SK-N-SH (cell line): ENCODE measurements around the gene ARHGEF28. TPM values are rescaled to one million over a fixed set of nuclear protein-coding genes. Genes with fewer than 3 reads are reported as not detected.

Experiments used
- CTCF ChIA-PET: fragments of 300-600, 350-600 bp; formaldehyde crosslinking; extraction: SDS; loops from one replicate; lab custom pipeline; 2021; lab: Yijun Ruan, JAX
- POLR2A ChIA-PET: fragments of 350-600 bp; sonication (Branson Sonifier 250); formaldehyde crosslinking; extraction: SDS; loops from one replicate; lab custom pipeline; 2020; ENCODE audit warnings: antibody characterized with exemption, inconsistent platforms; lab: Yijun Ruan, JAX
- DNase-seq: peaks from one replicate; pipeline ENCODE4 v3.0.0; 2012
- H2AFZ ChIP-seq: fragments of 200-600 bp; sonication (generic); 2 replicates; pipeline ENCODE4 v1.8.1; 2016; ENCODE audit warnings: antibody characterized with exemption, mild to moderate bottlenecking, low read depth
- H3F3A ChIP-seq: fragments of 200-600 bp; sonication (generic); replicated peaks from 2 replicates; pipeline ENCODE3; 2016; ENCODE audit warnings: antibody characterized with exemption, mild to moderate bottlenecking; ENCODE audit not compliant: insufficient read depth
- H3K27ac ChIP-seq, 2 experiments: fragments of 200-500 bp in 1 of 2; fragments of 200-600 bp in 1 of 2; sonication (Bioruptor generic) in 1 of 2; sonication (generic), shearing (Covaris generic) in 1 of 2; 2 replicates each; pipeline versions ENCODE4 v1.5.1 to v1.6.1; 2014 to 2016; ENCODE audit warnings: low read depth in 2 of 2, inconsistent platforms in 1 of 2, low read length in 1 of 2, mild to moderate bottlenecking in 1 of 2, mixed read lengths in 1 of 2
- H3K27me3 ChIP-seq: fragments of 200-600 bp; sonication (generic), shearing (Covaris generic); 2 replicates; pipeline ENCODE4 v1.6.1; 2016; ENCODE audit warnings: mixed run types; ENCODE audit not compliant: insufficient read depth
- H3K36me3 ChIP-seq, 2 experiments: fragments of 200-500 bp in 1 of 2; fragments of 200-600 bp in 1 of 2; sonication (Bioruptor generic) in 1 of 2; sonication (generic) in 1 of 2; replicated peaks in 1 of 2; 2 replicates each; pipeline versions ENCODE3 to v1.5.1; 2014 to 2016; ENCODE audit warnings: low read length in 1 of 2, mild to moderate bottlenecking in 1 of 2; ENCODE audit not compliant: insufficient read depth in 2 of 2, control insufficient read depth in 1 of 2
- H3K4me1 ChIP-seq, 2 experiments: fragments of 200-500 bp in 1 of 2; fragments of 200-600 bp in 1 of 2; sonication (Bioruptor generic) in 1 of 2; sonication (generic), shearing (Covaris generic) in 1 of 2; 2 replicates each; pipeline versions ENCODE4 v1.5.1 to v1.6.1; 2014 to 2016; ENCODE audit warnings: low read depth in 1 of 2, low read length in 1 of 2, mixed run types in 1 of 2; ENCODE audit not compliant: insufficient read depth in 2 of 2, control insufficient read depth in 1 of 2
- H3K4me2 ChIP-seq: fragments of 200-600 bp; sonication (generic), shearing (Covaris generic); 2 replicates; pipeline ENCODE4 v1.6.1; 2017; ENCODE audit warnings: mixed run types
- H3K4me3 ChIP-seq, 2 experiments: fragments of 200-500 bp in 1 of 2; fragments of 200-600 bp in 1 of 2; sonication (Bioruptor generic) in 1 of 2; sonication (generic), shearing (Covaris generic) in 1 of 2; 2 replicates each; pipeline versions ENCODE4 v1.5.1 to v1.8.1; 2014 to 2016; ENCODE audit warnings: low read depth in 2 of 2, inconsistent platforms in 1 of 2, low read length in 1 of 2, mild to moderate bottlenecking in 1 of 2, mixed read lengths in 1 of 2, moderate library complexity in 1 of 2
- H3K79me2 ChIP-seq: fragments of 200-600 bp; sonication (generic); 2 replicates; pipeline ENCODE4 v1.8.1; 2017; ENCODE audit warnings: mild to moderate bottlenecking; ENCODE audit not compliant: insufficient read depth
- H3K9ac ChIP-seq: fragments of 200-600 bp; sonication (generic); 2 replicates; pipeline ENCODE4 v1.6.1; 2017; ENCODE audit warnings: mixed run types
- H3K9me2 ChIP-seq: fragments of 200-600 bp; sonication (generic); 2 replicates; pipeline ENCODE4 v1.6.1; 2017; ENCODE audit warnings: mixed run types
- H3K9me3 ChIP-seq: fragments of 200-600 bp; sonication (generic); 2 replicates; pipeline ENCODE4 v1.6.1; 2017; ENCODE audit warnings: mixed run types, mild to moderate bottlenecking, moderate library complexity
- H4K20me1 ChIP-seq: fragments of 200-600 bp; sonication (generic); 2 replicates; pipeline ENCODE4 v1.6.1; 2017; ENCODE audit warnings: mild to moderate bottlenecking, mixed run types; ENCODE audit not compliant: insufficient read depth
- CHD2 ChIP-seq: fragments of 150-350 bp; IDR thresholded peaks from 2 replicates; pipeline ENCODE4 v1.6.1; 2018; ENCODE audit warnings: low read length; ENCODE audit not compliant: partially characterized antibody
- ELF1 ChIP-seq: IDR thresholded peaks from 2 replicates; pipeline ENCODE4 v1.4.0; 2012
- FOSL2 ChIP-seq: IDR thresholded peaks from 2 replicates; pipeline ENCODE4 v1.4.0; 2012; ENCODE audit warnings: low read depth, mild to moderate bottlenecking, moderate library complexity, borderline replicate concordance
- FOXM1 ChIP-seq: IDR thresholded peaks from 2 replicates; pipeline ENCODE4 v1.4.0; 2012; ENCODE audit warnings: low read depth, mild to moderate bottlenecking
- IRF3 ChIP-seq: fragments of 150-350 bp; IDR thresholded peaks from 2 replicates; pipeline ENCODE4 v1.6.1; 2016; ENCODE audit warnings: mild to moderate bottlenecking, low read depth, low read length
- JUND ChIP-seq: IDR thresholded peaks from 2 replicates; pipeline ENCODE4 v1.4.0; 2012
- MEF2A ChIP-seq: IDR thresholded peaks from 2 replicates; pipeline ENCODE4 v1.4.0; 2012; ENCODE audit warnings: low read depth, borderline replicate concordance
- MXI1 ChIP-seq: IDR thresholded peaks from 2 replicates; pipeline ENCODE4 v1.6.1; 2012; ENCODE audit warnings: mild to moderate bottlenecking, low read depth, low read length, improper control_type of control experiment
- NRF1 ChIP-seq: IDR thresholded peaks from 2 replicates; pipeline ENCODE4 v1.6.1; 2012; ENCODE audit warnings: low read depth, mild to moderate bottlenecking, low read length
- PBX3 ChIP-seq: IDR thresholded peaks from 2 replicates; pipeline ENCODE4; 2012
- POLR2AphosphoS5 ChIP-seq: IDR thresholded peaks from 2 replicates; pipeline ENCODE4 v1.6.1; 2012; ENCODE audit warnings: low read depth, low read length
- RCOR1 ChIP-seq: fragments of 150-350 bp; IDR thresholded peaks from 2 replicates; pipeline ENCODE4 v1.6.1; 2017; ENCODE audit warnings: antibody characterized with exemption, low read length
- REST ChIP-seq: IDR thresholded peaks from 2 replicates; pipeline ENCODE4 v1.6.1; 2012; ENCODE audit warnings: mild to moderate bottlenecking, low read depth, low read length, moderate library complexity
- RXRA ChIP-seq: IDR thresholded peaks from 2 replicates; pipeline ENCODE4 v1.4.0; 2012; ENCODE audit warnings: low read depth, mild to moderate bottlenecking, borderline replicate concordance
- SIN3A ChIP-seq: IDR thresholded peaks from 2 replicates; pipeline ENCODE4 v1.6.1; 2012; ENCODE audit warnings: low read depth, mild to moderate bottlenecking, low read length, moderate library complexity, borderline replicate concordance
- SMC3 ChIP-seq: IDR thresholded peaks from 2 replicates; pipeline ENCODE4 v1.6.1; 2012; ENCODE audit warnings: low read depth, low read length, improper control_type of control experiment
- TAF1 ChIP-seq: IDR thresholded peaks from 2 replicates; pipeline ENCODE4 v1.6.1; 2012; ENCODE audit warnings: low read depth, mild to moderate bottlenecking, low read length, moderate library complexity, borderline replicate concordance
- TCF12 ChIP-seq: IDR thresholded peaks from 2 replicates; pipeline ENCODE4 v1.4.0; 2012
- USF2 ChIP-seq: fragments of 150-350 bp; IDR thresholded peaks from 2 replicates; pipeline ENCODE4 v1.6.1; 2017; ENCODE audit warnings: antibody characterized with exemption, low read length, low read depth, borderline replicate concordance
- WGBS: methylation state at CpG from one replicate; pipeline ENCODE4 v1.1.6; 2017; ENCODE audit warnings: low lambda C conversion rate; 5-methylcytosine and 5-hydroxymethylcytosine counted together
- polyA plus RNA-seq, 3 experiments: library from polyadenylated mRNA; depleted of rRNA; stranded (reverse); fragments of >200 nt; gene quantifications; 2 replicates each; pipeline ENCODE4 v1.2.3, GENCODE V29; 2012

The ARHGEF28 gene
- polyA plus RNA-seq, 1 of the 3 experiments (the other 2 are of a cell fraction): 4.2 TPM

- DNase-seq: no peak
- Histone ChIP-seq H3K9me3 (no peaks in the 10 kb centered on the region), H3K79me2 (no peaks in the 10 kb centered on the region), H3F3A (peaks cover 4% of the 10 kb centered on the region), H3K36me3 (peaks cover 2 to 15% of the 10 kb centered on the region in 2 experiments), H3K9me2 (no peaks in the 10 kb centered on the region), H3K4me3 (no peak overlapping the region), H3K4me2 (no peak overlapping the region), H2AFZ (no peak overlapping the region), H3K4me1 (peaks cover 0 to 7% of the 10 kb centered on the region in 2 experiments; a peak in 1 of 4 replicates), H3K27me3 (no peaks in the 10 kb centered on the region), H3K9ac (no peak overlapping the region), H4K20me1 (no peaks in the 10 kb centered on the region), H3K27ac (no peak overlapping the region)
- POLR2A ChIA-PET: no interaction called here
- TF ChIP-seq PBX3 (no peak), ELF1 (no peak), NRF1 (no peak), SMC3 (no peak), RXRA (no peak)
- WGBS: 55% methylated on average over 4 of the region's 4 CpGs
- CTCF ChIA-PET: interaction anchor here (1.3 kb wide), 1 partner anchor 262 kb away, joined by 3 read pairs; no protein-coding TSS in a partner anchor
Observed at GRCh38 chr5:73853091-73853490, 227.1 kb downstream of the ARHGEF28 start.

GRCh38 chr5:73856997-73857396 lies 231.0 kb downstream of the ARHGEF28 start:
- H3K79me2 ChIP-seq: no peaks in the 10 kb centered on the region
- H3K4me3 ChIP-seq: no peak overlapping the region
- no peak overlapping the region for H3K9ac ChIP-seq
- H3F3A ChIP-seq: no peaks in the 10 kb centered on the region
- TF ChIP-seq RCOR1 (no peak), JUND (no peak), NRF1 (no peak), MXI1 (no peak), SIN3A (no peak), FOSL2 (no peak), CHD2 (no peak), FOXM1 (no peak), USF2 (no peak), PBX3 (no peak), POLR2AphosphoS5 (no peak), MEF2A (no peak), TCF12 (no peak), TAF1 (no peak), REST (no peak), IRF3 (no peak)
- H3K4me1 ChIP-seq: peaks cover 0 to 7% of the 10 kb centered on the region in 2 experiments; a peak in 1 of 4 replicates
- 94% methylated on average over 5 of the region's 5 CpGs for WGBS
- no peaks in the 10 kb centered on the region for H3K9me3 ChIP-seq
- H3K27ac ChIP-seq: no peak overlapping the region
- H3K27me3 ChIP-seq: no peaks in the 10 kb centered on the region
- H4K20me1 ChIP-seq: no peaks in the 10 kb centered on the region
- POLR2A ChIA-PET: no interaction called here
- no peak overlapping the region for H3K4me2 ChIP-seq
- peaks cover 5 to 11% of the 10 kb centered on the region in 2 experiments for H3K36me3 ChIP-seq
- no peak for DNase-seq
- no peaks in the 10 kb centered on the region for H3K9me2 ChIP-seq
- H2AFZ ChIP-seq: no peak overlapping the region
- CTCF ChIA-PET: no interaction called here
